GM23248 (cell line): ENCODE measurements around the gene CNGB1. TPM values are rescaled to one million over a fixed set of nuclear protein-coding genes. Genes with fewer than 3 reads are reported as not detected.

Experiments used
- DNase-seq: peaks from one replicate; pipeline ENCODE4 v3.0.0-alpha.2; 2015
- H2AFZ ChIP-seq: fragments of 200-600 bp; sonication (generic); 2 replicates; pipeline ENCODE4 v1.6.1; 2016; ENCODE audit warnings: antibody characterized with exemption
- H3F3A ChIP-seq: fragments of 200-600 bp; sonication (generic); 2 replicates; pipeline ENCODE4 v1.6.1; 2016; ENCODE audit warnings: mild to moderate bottlenecking, antibody characterized with exemption, mixed run types; ENCODE audit not compliant: insufficient read depth
- H3K27ac ChIP-seq: fragments of 200-600 bp; sonication (generic); 2 replicates; pipeline ENCODE4 v1.5.1; 2016; ENCODE audit warnings: mild to moderate bottlenecking
- H3K27me3 ChIP-seq: fragments of 200-600 bp; sonication (generic); replicated peaks from 2 replicates; pipeline ENCODE4 v1.6.1; 2016; ENCODE audit warnings: mild to moderate bottlenecking; ENCODE audit not compliant: insufficient read depth
- H3K36me3 ChIP-seq: fragments of 200-600 bp; sonication (generic); 2 replicates; pipeline ENCODE4 v1.6.1; 2016; ENCODE audit warnings: low read depth, mild to moderate bottlenecking
- H3K4me1 ChIP-seq: fragments of 200-600 bp; sonication (generic); 2 replicates; pipeline ENCODE4 v1.6.1; 2016; ENCODE audit warnings: mild to moderate bottlenecking; ENCODE audit not compliant: insufficient read depth
- H3K4me2 ChIP-seq: fragments of 200-600 bp; sonication (generic); one replicate; pipeline ENCODE4 v1.6.1; 2016; ENCODE audit warnings: mild to moderate bottlenecking; ENCODE audit not compliant: unreplicated experiment
- H3K4me3 ChIP-seq: fragments of 200-600 bp; sonication (generic); 2 replicates; pipeline ENCODE4 v1.5.1; 2016; ENCODE audit warnings: mild to moderate bottlenecking
- H3K79me2 ChIP-seq: fragments of 200-600 bp; sonication (generic); 2 replicates; pipeline ENCODE4 v1.6.1; 2016; ENCODE audit warnings: mild to moderate bottlenecking; ENCODE audit not compliant: insufficient read depth
- H3K9ac ChIP-seq: fragments of 200-600 bp; sonication (generic); 2 replicates; pipeline ENCODE4 v1.6.1; 2016; ENCODE audit warnings: mild to moderate bottlenecking
- H3K9me2 ChIP-seq: fragments of 200-600 bp; sonication (generic); 2 replicates; pipeline ENCODE4 v1.6.1; 2016; ENCODE audit warnings: mixed run types, mild to moderate bottlenecking, moderate library complexity; ENCODE audit not compliant: insufficient read depth
- H3K9me3 ChIP-seq: fragments of 200-600 bp; sonication (generic); one replicate; pipeline ENCODE4 v1.6.1; 2017; ENCODE audit warnings: low read depth
- H4K20me1 ChIP-seq: fragments of 200-600 bp; sonication (generic); 2 replicates; pipeline ENCODE4 v1.6.0; 2016; ENCODE audit not compliant: insufficient read depth
- EZH2 ChIP-seq: fragments of 200-600 bp; sonication (generic); IDR thresholded peaks from 2 replicates; pipeline ENCODE4 v1.6.1; 2018; ENCODE audit warnings: antibody characterized with exemption, mild to moderate bottlenecking; ENCODE audit not compliant: insufficient read depth, poor library complexity, severe bottlenecking
- EZH2phosphoT487 ChIP-seq: fragments of 200-600 bp; sonication (generic); IDR thresholded peaks from 2 replicates; pipeline ENCODE4 v1.6.1; 2018; ENCODE audit warnings: antibody characterized with exemption, moderate library complexity, mild to moderate bottlenecking, low read depth; ENCODE audit not compliant: insufficient read depth
- WGBS, 2 experiments: methylation state at CpG; one replicate each; pipeline ENCODE4 v1.1.6; 2015 to 2017; ENCODE audit warnings: low lambda C conversion rate in 2 of 2, low coverage in 1 of 2; ENCODE audit errors: missing lambda C conversion rate in 2 of 2; 5-methylcytosine and 5-hydroxymethylcytosine counted together
- in situ Hi-C: fragments of 300-500 bp; cut with MboI; formaldehyde crosslinking; loops from 2 replicates; pipeline ENCODE4 v1.15.0; 2020
- polyA plus RNA-seq: library from polyadenylated mRNA; unstranded; fragments of >200 nt; fragmentation: Nextera tagmentation; extraction: Ambion mirVana; gene quantifications from 2 replicates; pipeline ENCODE4 v1.2.1, GENCODE V29; 2016
- total RNA-seq: library from RNA; depleted of rRNA; stranded (reverse); fragments of >200 nt; shearing (Covaris generic); gene quantifications from 2 replicates; pipeline ENCODE4 v1.2.3, GENCODE V29; 2014

The CNGB1 gene
- total and polyA plus RNA-seq, 2 experiments from 2014 or later, result not detected

DNA sequence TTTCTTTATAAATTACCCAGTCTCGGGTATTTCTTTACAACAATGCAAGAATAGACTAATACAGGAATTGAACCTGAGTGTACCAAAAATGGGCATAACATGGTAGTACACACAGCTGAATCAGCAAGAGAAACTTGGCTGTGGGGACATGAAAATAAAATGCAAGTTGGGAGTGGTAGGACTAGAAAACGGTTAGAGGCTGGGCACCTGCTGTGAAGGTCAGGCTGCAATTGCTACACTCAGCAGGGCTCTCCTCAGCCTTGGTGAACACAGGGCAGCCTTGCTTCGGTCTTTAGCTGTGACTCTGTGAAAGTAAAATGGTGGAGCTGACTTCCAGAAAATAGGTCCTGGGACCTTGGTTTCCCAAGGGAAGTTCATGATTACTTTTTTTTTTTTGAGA is 45.6 kb downstream of the CNGB1 start:
- Histone ChIP-seq H4K20me1 (no peaks in the 10 kb centered on the region), H3K9me2 (no peaks in the 10 kb centered on the region), H3K9ac (no peak overlapping the region), H3F3A (no peaks in the 10 kb centered on the region), H3K9me3 (no peaks in the 10 kb centered on the region), H3K4me2 (no peak overlapping the region), H2AFZ (no peak overlapping the region), H3K36me3 (no peaks in the 10 kb centered on the region), H3K79me2 (no peaks in the 10 kb centered on the region), H3K4me1 (no peaks in the 10 kb centered on the region), H3K27me3 (peaks cover 24% of the 10 kb centered on the region; the same call in 1 of the 2 replicates), H3K27ac (no peak overlapping the region), H3K4me3 (no peak overlapping the region)
- 52 to 53% methylated on average over 3 of the region's 3 CpGs for WGBS, 2 experiments
- in situ Hi-C loops, result no loop called here
- no peak for DNase-seq
- no peak for TF ChIP-seq EZH2phosphoT487
- TF ChIP-seq EZH2, result no peak

DNA sequence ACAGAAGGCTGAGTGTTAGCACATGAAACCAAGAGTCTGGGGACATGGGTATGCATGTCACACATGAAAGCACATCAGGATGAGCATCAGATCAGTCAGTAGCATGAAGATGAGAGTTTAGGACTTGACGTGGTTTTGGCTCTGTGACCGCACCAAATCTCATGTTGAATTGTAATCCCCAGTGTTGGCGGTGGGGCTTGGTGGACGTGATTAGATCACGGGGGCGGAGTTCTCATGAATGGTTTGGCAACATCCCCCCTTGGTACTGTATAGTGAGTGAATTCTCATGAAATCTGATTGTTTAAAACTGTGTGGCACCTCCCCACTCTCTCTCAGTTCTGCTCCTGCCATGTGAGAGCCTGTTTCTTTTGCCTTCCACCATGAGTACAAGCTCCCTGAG is 46.4 kb downstream of the CNGB1 start:
- Histone ChIP-seq H2AFZ (no peak overlapping the region), H3K9me3 (no peaks in the 10 kb centered on the region), H3K9ac (no peak overlapping the region), H3K4me2 (no peak overlapping the region), H3K27me3 (peaks cover 19% of the 10 kb centered on the region; the same call in 1 of the 2 replicates), H3K9me2 (no peaks in the 10 kb centered on the region), H4K20me1 (no peaks in the 10 kb centered on the region), H3K4me1 (no peaks in the 10 kb centered on the region), H3F3A (no peaks in the 10 kb centered on the region), H3K4me3 (no peak overlapping the region), H3K27ac (no peak overlapping the region), H3K36me3 (no peaks in the 10 kb centered on the region), H3K79me2 (no peaks in the 10 kb centered on the region)
- 37 to 41% methylated on average over 6 of the region's 6 CpGs for WGBS, 2 experiments
- TF ChIP-seq EZH2phosphoT487 (no peak), EZH2 (no peak)
- in situ Hi-C loops, result no loop called here
- no peak for DNase-seq

GRCh38 chr16:57923841-57924240 is 47.1 kb downstream of the CNGB1 start:
- no peaks in the 10 kb centered on the region for H3K36me3 ChIP-seq
- peaks cover 18% of the 10 kb centered on the region; the same call in 1 of the 2 replicates for H3K27me3 ChIP-seq
- no peak overlapping the region for H3K4me3 ChIP-seq
- H4K20me1 ChIP-seq, result no peaks in the 10 kb centered on the region
- no peaks in the 10 kb centered on the region for H3K4me1 ChIP-seq
- WGBS, 2 experiments, result 77 to 92% methylated on average over 2 of the region's 2 CpGs
- no peak overlapping the region for H3K4me2 ChIP-seq
- no peaks in the 10 kb centered on the region for H3K9me3 ChIP-seq
- no peak overlapping the region for H2AFZ ChIP-seq
- DNase-seq, result no peak
- no peak overlapping the region for H3K9ac ChIP-seq
- no peaks in the 10 kb centered on the region for H3K9me2 ChIP-seq
- in situ Hi-C loops, result no loop called here
- no peaks in the 10 kb centered on the region for H3F3A ChIP-seq
- no peak overlapping the region for H3K27ac ChIP-seq
- TF ChIP-seq EZH2phosphoT487 (no peak), EZH2 (no peak)
- H3K79me2 ChIP-seq, result no peaks in the 10 kb centered on the region

DNA sequence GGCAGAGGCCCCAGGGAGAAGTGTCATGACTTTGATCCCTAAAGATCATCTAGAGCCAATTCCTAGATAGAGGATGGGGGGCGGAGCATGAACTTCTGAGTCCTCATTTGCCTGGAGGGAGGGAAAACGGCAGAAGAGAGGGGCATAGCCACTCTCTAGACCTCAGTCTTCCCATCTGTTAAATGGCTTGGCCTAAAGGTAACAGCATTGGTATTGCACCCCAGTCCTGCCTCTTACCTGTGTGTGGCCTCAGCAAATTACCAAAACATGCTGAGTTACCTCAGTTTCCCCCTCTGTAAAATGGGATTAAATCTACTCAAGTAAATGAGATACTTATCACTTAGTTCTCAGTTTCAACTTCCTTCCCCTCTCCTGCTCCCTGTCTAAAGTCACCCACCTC is 47.5 kb downstream of the CNGB1 start:
- H2AFZ ChIP-seq, result no peak overlapping the region
- no peak for DNase-seq
- no peaks in the 10 kb centered on the region for H3K9me2 ChIP-seq
- no peak overlapping the region for H3K27ac ChIP-seq
- no peaks in the 10 kb centered on the region for H3K4me1 ChIP-seq
- H3K36me3 ChIP-seq, result no peaks in the 10 kb centered on the region
- TF ChIP-seq EZH2, result no peak
- no peak for TF ChIP-seq EZH2phosphoT487
- 22 to 31% methylated on average over 2 of the region's 2 CpGs for WGBS, 2 experiments
- no peak overlapping the region for H3K4me3 ChIP-seq
- H3K27me3 ChIP-seq, result peaks cover 18% of the 10 kb centered on the region; the same call in 1 of the 2 replicates
- H3K9ac ChIP-seq, result no peak overlapping the region
- H3K9me3 ChIP-seq, result no peaks in the 10 kb centered on the region
- H3K4me2 ChIP-seq, result no peak overlapping the region
- H3K79me2 ChIP-seq, result no peaks in the 10 kb centered on the region
- H4K20me1 ChIP-seq, result no peaks in the 10 kb centered on the region
- no peaks in the 10 kb centered on the region for H3F3A ChIP-seq
- in situ Hi-C loops, result no loop called here

GRCh38 chr16:57920880-57921229 is 50.1 kb downstream of the CNGB1 start:
- Histone ChIP-seq H3F3A (no peaks in the 10 kb centered on the region), H3K4me1 (no peaks in the 10 kb centered on the region), H3K79me2 (no peaks in the 10 kb centered on the region), H2AFZ (no peak overlapping the region), H3K27ac (no peak overlapping the region), H3K9ac (no peak overlapping the region), H4K20me1 (no peaks in the 10 kb centered on the region), H3K4me3 (no peak overlapping the region), H3K9me3 (no peaks in the 10 kb centered on the region), H3K4me2 (no peak overlapping the region), H3K9me2 (no peaks in the 10 kb centered on the region), H3K27me3 (peaks cover 16% of the 10 kb centered on the region; the same call in 1 of the 2 replicates), H3K36me3 (no peaks in the 10 kb centered on the region)
- 11 to 18% methylated on average over 2 of the region's 2 CpGs for WGBS, 2 experiments
- in situ Hi-C loops, result no loop called here
- TF ChIP-seq EZH2phosphoT487 (no peak), EZH2 (no peak)
- no peak for DNase-seq
